ENCODE data around the gene KIAA1671. TPM values are rescaled to one million over a fixed set of nuclear protein-coding genes. Genes with fewer than 3 reads are reported as not detected.

Gene KIAA1671
- polyA plus RNA-seq, 1 donor (not counting 4 experiments of a cell fraction or from before 2014, with no cell fraction given): 17.4 TPM

DNA sequence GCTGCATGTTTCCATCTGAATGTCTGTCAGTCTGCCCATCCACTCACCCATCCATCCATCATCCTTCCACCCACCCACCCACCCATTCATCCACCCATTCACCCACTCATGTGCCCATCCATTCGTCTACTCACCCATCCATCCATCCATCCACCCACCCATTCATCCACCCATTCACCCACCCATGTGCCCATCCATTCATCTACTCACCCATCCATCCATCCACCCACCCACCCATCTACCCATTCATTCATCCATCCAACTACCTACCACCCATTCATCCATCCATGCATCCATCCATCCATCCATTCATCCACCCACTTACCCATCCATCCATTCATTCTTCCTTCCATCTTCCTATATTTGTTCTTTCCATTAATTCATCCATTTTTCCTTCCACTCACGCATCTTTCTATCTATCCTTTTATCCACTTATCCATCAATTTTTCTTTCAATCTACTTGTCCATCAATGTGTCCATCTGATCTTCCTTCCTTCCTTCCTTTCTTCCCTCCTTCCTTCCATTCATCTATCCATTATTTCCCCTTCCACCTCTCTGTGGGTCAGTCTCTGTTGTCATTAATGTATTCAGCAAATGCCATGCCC, 255.1 kb downstream of the KIAA1671 start:
- no peak overlapping the region for H3K27ac ChIP-seq (ENCODE audit: control insufficient read depth, insufficient read depth, low read length)
- dilution Hi-C loops (cut with MboI; ENCODE audit: extremely low pct_ligation_motif_present, low sequenced_read_pairs): no loop called here

DNA sequence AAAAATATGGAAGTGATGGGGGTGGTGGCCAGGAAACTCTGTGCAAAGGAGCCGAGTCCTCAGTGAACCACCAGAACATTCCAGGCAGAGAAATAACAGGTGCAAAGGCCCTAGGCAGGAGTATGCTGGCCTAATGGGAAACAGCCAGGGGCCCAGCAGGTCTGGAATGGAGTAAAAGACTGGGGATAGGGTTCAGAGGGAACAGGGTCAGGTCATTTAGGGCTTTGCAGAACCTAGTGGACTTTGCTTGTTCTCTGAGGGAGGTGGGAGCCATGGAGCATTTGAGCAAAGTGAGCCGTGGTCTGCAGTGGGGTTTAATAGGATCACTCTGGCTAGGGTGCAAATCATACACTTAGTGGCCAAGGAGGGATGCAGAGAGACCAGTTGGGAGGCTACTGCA, 255.8 kb downstream of the KIAA1671 start:
- Histone ChIP-seq H2AFZ (ENCODE audit: control insufficient read depth, low read length) (no peak overlapping the region), H3K9me1 (ENCODE audit: control insufficient read depth, extremely low read depth, insufficient read depth, low read length) (no peaks in the 10 kb centered on the region), H3K36me3 (ENCODE audit: control insufficient read depth in 2 of 2, extremely low read depth in 1 of 2, insufficient read depth in 2 of 2, low read length in 2 of 2) (peaks cover 0 to 4% of the 10 kb centered on the region in 2 experiments), H3K9me3 (ENCODE audit: control insufficient read depth, low read depth, low read length) (no peaks in the 10 kb centered on the region), H3K27me3 (ENCODE audit: control insufficient read depth, extremely low read depth, insufficient read depth, low read length) (no peaks in the 10 kb centered on the region), H4K20me1 (ENCODE audit: control insufficient read depth, extremely low read depth, insufficient read depth, low read length) (no peaks in the 10 kb centered on the region), H3K9ac (ENCODE audit: control insufficient read depth, extremely low read depth, insufficient read depth, low read length) (no peak overlapping the region), H3K4me2 (ENCODE audit: control insufficient read depth, extremely low read depth, insufficient read depth, low read depth, low read length) (no peak overlapping the region), H3K79me2 (ENCODE audit: control insufficient read depth, insufficient read depth, low read length) (no peaks in the 10 kb centered on the region), H3K4me3 (ENCODE audit: control insufficient read depth in 2 of 3, extremely low read depth in 1 of 3, insufficient read depth in 2 of 3, low read depth in 1 of 3, low read length in 3 of 3) (no peak overlapping the region), H3K4me1 (ENCODE audit: control insufficient read depth, extremely low read depth, insufficient read depth, low read length) (no peaks in the 10 kb centered on the region), H3K27ac (ENCODE audit: control insufficient read depth, insufficient read depth, low read length) (no peak overlapping the region)
- DNase-seq (ENCODE audit: low read depth, low spot score): no peak
- dilution Hi-C loops (cut with MboI; ENCODE audit: extremely low pct_ligation_motif_present, low sequenced_read_pairs): no loop called here
- no peak for TF ChIP-seq EZH2 (IDR thresholded peaks at IDR 0.05; ENCODE audit: low read length)
- TF ChIP-seq, protein P1, sequence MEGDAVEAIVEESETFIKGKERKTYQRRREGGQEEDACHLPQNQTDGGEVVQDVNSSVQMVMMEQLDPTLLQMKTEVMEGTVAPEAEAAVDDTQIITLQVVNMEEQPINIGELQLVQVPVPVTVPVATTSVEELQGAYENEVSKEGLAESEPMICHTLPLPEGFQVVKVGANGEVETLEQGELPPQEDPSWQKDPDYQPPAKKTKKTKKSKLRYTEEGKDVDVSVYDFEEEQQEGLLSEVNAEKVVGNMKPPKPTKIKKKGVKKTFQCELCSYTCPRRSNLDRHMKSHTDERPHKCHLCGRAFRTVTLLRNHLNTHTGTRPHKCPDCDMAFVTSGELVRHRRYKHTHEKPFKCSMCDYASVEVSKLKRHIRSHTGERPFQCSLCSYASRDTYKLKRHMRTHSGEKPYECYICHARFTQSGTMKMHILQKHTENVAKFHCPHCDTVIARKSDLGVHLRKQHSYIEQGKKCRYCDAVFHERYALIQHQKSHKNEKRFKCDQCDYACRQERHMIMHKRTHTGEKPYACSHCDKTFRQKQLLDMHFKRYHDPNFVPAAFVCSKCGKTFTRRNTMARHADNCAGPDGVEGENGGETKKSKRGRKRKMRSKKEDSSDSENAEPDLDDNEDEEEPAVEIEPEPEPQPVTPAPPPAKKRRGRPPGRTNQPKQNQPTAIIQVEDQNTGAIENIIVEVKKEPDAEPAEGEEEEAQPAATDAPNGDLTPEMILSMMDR (optimal IDR thresholded peaks at IDR 0.05 in 1 of 3, IDR thresholded peaks at IDR 0.05 in 1 of 3, conservative IDR thresholded peaks at IDR 0.05 in 1 of 3; ENCODE audit: extremely low read depth in 1 of 3, insufficient read depth in 2 of 3, low read length in 3 of 3): no peak
- no peak for FAIRE-seq

More for the DNA sequence above, 255.1 kb downstream of the KIAA1671 start:
- Histone ChIP-seq H3K4me3 (ENCODE audit: control insufficient read depth in 2 of 3, extremely low read depth in 1 of 3, insufficient read depth in 2 of 3, low read depth in 1 of 3, low read length in 3 of 3) (no peak overlapping the region), H3K27me3 (ENCODE audit: control insufficient read depth, extremely low read depth, insufficient read depth, low read length) (no peaks in the 10 kb centered on the region), H2AFZ (ENCODE audit: control insufficient read depth, low read length) (no peak overlapping the region), H3K9ac (ENCODE audit: control insufficient read depth, extremely low read depth, insufficient read depth, low read length) (no peak overlapping the region), H3K36me3 (ENCODE audit: control insufficient read depth in 2 of 2, extremely low read depth in 1 of 2, insufficient read depth in 2 of 2, low read length in 2 of 2) (peaks cover 0 to 4% of the 10 kb centered on the region in 2 experiments), H3K4me1 (ENCODE audit: control insufficient read depth, extremely low read depth, insufficient read depth, low read length) (no peaks in the 10 kb centered on the region), H3K9me3 (ENCODE audit: control insufficient read depth, low read depth, low read length) (no peaks in the 10 kb centered on the region), H4K20me1 (ENCODE audit: control insufficient read depth, extremely low read depth, insufficient read depth, low read length) (no peaks in the 10 kb centered on the region), H3K79me2 (ENCODE audit: control insufficient read depth, insufficient read depth, low read length) (no peaks in the 10 kb centered on the region), H3K4me2 (ENCODE audit: control insufficient read depth, extremely low read depth, insufficient read depth, low read depth, low read length) (no peak overlapping the region), H3K9me1 (ENCODE audit: control insufficient read depth, extremely low read depth, insufficient read depth, low read length) (no peaks in the 10 kb centered on the region)
- DNase-seq (ENCODE audit: low read depth, low spot score) (no peak), FAIRE-seq (no peak)
- TF ChIP-seq, protein P1 (optimal IDR thresholded peaks at IDR 0.05 in 1 of 3, IDR thresholded peaks at IDR 0.05 in 1 of 3, conservative IDR thresholded peaks at IDR 0.05 in 1 of 3; ENCODE audit: extremely low read depth in 1 of 3, insufficient read depth in 2 of 3, low read length in 3 of 3): no peak
- TF ChIP-seq EZH2 (IDR thresholded peaks at IDR 0.05; ENCODE audit: low read length): no peak

All from keratinocyte (primary cell).